Stomach (tissue), 9 donors: ENCODE results near the gene MAPK8IP3. TPM values are rescaled to one million over a fixed set of nuclear protein-coding genes. Genes with fewer than 3 reads are reported as not detected.

Experiments used
- DNase-seq, 2 donors: peaks; one replicate each; pipeline versions ENCODE4 v3.0.0 to v3.0.0-alpha.2; 2013 to 2019
- H3K27ac ChIP-seq, 5 donors: fragments of 200-600 bp in 4 of 5; sonication (generic) in 4 of 5; one replicate each; pipeline ENCODE4 v1.5.1; 2013 to 2019; ENCODE audit warnings: mild to moderate bottlenecking in 1 of 5, moderate library complexity in 1 of 5
- H3K27me3 ChIP-seq, 3 donors: fragments of 200-600 bp; sonication (generic); one replicate each; pipeline ENCODE4 v1.5.1; 2017 to 2019; ENCODE audit warnings: mixed run types in 1 of 3
- H3K36me3 ChIP-seq, 4 donors: fragments of 200-600 bp; sonication (generic); 1 replicate in 3 of 4; 2 replicates in 1 of 4; pipeline ENCODE4 v1.5.1; 2016 to 2019
- H3K4me1 ChIP-seq, 4 donors: fragments of 200-600 bp; sonication (generic); one replicate each; pipeline ENCODE4 v1.5.1; 2016 to 2019
- H3K4me3 ChIP-seq, 4 donors: fragments of 200-600 bp; sonication (generic) in 3 of 4; one replicate each; pipeline ENCODE4 v1.5.1; 2016 to 2019; ENCODE audit warnings: mild to moderate bottlenecking in 1 of 4
- H3K9me3 ChIP-seq, 4 donors: fragments of 200-600 bp; sonication (generic); one replicate each; pipeline ENCODE4 v1.5.1; 2016 to 2019
- CTCF ChIP-seq, 7 experiments: fragments of 450-650 bp in 4 of 7; fragments of 200-600 bp in 3 of 7; sonication (generic) in 3 of 7; IDR thresholded peaks; one replicate each; pipeline ENCODE4 v1.5.1; 2016 to 2019; ENCODE audit warnings: antibody characterized with exemption in 7 of 7, control low read depth in 2 of 7, mild to moderate bottlenecking in 1 of 7
- EP300 ChIP-seq: sonication (generic); formaldehyde crosslinking; IDR thresholded peaks from one replicate; pipeline ENCODE4 v1.6.1; 2017; ENCODE audit warnings: antibody characterized with exemption
- POLR2A ChIP-seq, 4 donors: fragments of 450-650 bp; IDR thresholded peaks; one replicate each; pipeline ENCODE4 v1.6.1; 2016; ENCODE audit warnings: antibody characterized with exemption in 4 of 4, control low read depth in 2 of 4, mild to moderate bottlenecking in 1 of 4, moderate library complexity in 1 of 4
- POLR2AphosphoS5 ChIP-seq, 3 donors: sonication (generic); formaldehyde crosslinking; IDR thresholded peaks; one replicate each; pipeline ENCODE4 v1.6.1; 2016; ENCODE audit warnings: antibody characterized with exemption in 3 of 3
- WGBS, 5 donors: extraction: QIAGEN DNeasy Blood & Tissue Kit in 3 of 5; methylation state at CpG; one replicate each; pipeline versions ENCODE4 v1.1.5 to v1.1.7; 2013 to 2018; 5-methylcytosine and 5-hydroxymethylcytosine counted together
- intact Hi-C: fragments of 100-400 bp; cut with DNase I; formaldehyde crosslinking; loops from one replicate; pipeline ENCODE4 v1.15.1; 2023; ENCODE audit warnings: low total_unique reads
- polyA plus RNA-seq, 3 donors: library from polyadenylated mRNA; stranded (reverse); fragments of 200-250 nt; gene quantifications; one replicate each; pipeline ENCODE4 v1.2.3, GENCODE V29; 2013
- total RNA-seq, 5 donors: library from RNA; depleted of rRNA; stranded (reverse); fragments of >200 nt; gene quantifications; one replicate each; pipeline versions ENCODE4 v1.1.0 to v1.2.3, GENCODE V29; 2014 to 2016
- donor health status: healthy with polysubstance abuse.
- donor health status: Bipolar disorder and iron deficiency.
- donor health status: healthy.

The MAPK8IP3 gene
- total and polyA plus RNA-seq, 8 donors, result 10.1 to 320 (median 56.3) TPM

GRCh38 chr16:1768767-1769401, 62.9 kb downstream of the MAPK8IP3 start:
- H3K27ac ChIP-seq, result peak overlapping the region in 3 of 5 donors; percentile 94 to 97 (median 95)

GRCh38 chr16:1769402-1770300, 63.7 kb downstream of the MAPK8IP3 start:
- Histone ChIP-seq H3K27me3 (no peaks in the 10 kb centered on the region), H3K4me3 (peak overlapping the region; percentile 75 to 98 (median 94)), H3K27ac (peak overlapping the region in 4 of 5 donors; percentile 92 to 97 (median 94)), H3K4me1 (peaks cover 34 to 52% (median 46%) of the 10 kb centered on the region in 4 donors), H3K9me3 (no peaks in the 10 kb centered on the region), H3K36me3 (peaks cover 42 to 54% (median 51%) of the 10 kb centered on the region in 4 donors)
- TF ChIP-seq POLR2A (IDR thresholded peaks at IDR 0.05) (no peak), POLR2AphosphoS5 (IDR thresholded peaks at IDR 0.05) (no peak), EP300 (no peak), CTCF (IDR thresholded peaks at IDR 0.05) (no peak)
- DNase-seq, result no peak
- intact Hi-C loops, result no loop called here
- WGBS, 5 donors, result 73 to 80% (median 75%) methylated on average over 23 to 27 of the region's 27 CpGs

More at GRCh38 chr16:1768767-1769401, 62.9 kb downstream of the MAPK8IP3 start:
- 77 to 84% (median 82%) methylated on average over 7 to 26 of the region's 26 CpGs for WGBS, 5 donors
- no peaks in the 10 kb centered on the region for H3K9me3 ChIP-seq
- peaks cover 48 to 62% (median 59%) of the 10 kb centered on the region in 4 donors for H3K36me3 ChIP-seq
- no peaks in the 10 kb centered on the region for H3K27me3 ChIP-seq
- no peak for DNase-seq
- TF ChIP-seq POLR2AphosphoS5 (IDR thresholded peaks at IDR 0.05) (no peak), POLR2A (IDR thresholded peaks at IDR 0.05) (no peak), CTCF (IDR thresholded peaks at IDR 0.05) (no peak), EP300 (no peak)
- intact Hi-C loops, result no loop called here
- peaks cover 26 to 48% (median 39%) of the 10 kb centered on the region in 4 donors for H3K4me1 ChIP-seq
- no peak overlapping the region for H3K4me3 ChIP-seq

GRCh38 chr16:1770328-1771187, 64.6 kb downstream of the MAPK8IP3 start:
- intact Hi-C loops, result no loop called here
- Histone ChIP-seq H3K9me3 (no peaks in the 10 kb centered on the region), H3K4me1 (peaks cover 35 to 60% (median 52%) of the 10 kb centered on the region in 4 donors), H3K36me3 (peaks cover 35 to 53% (median 50%) of the 10 kb centered on the region in 4 donors), H3K27ac (peak overlapping the region; percentile 79 to 97 (median 94)), H3K27me3 (no peaks in the 10 kb centered on the region), H3K4me3 (peak overlapping the region; percentile 75 to 98 (median 94))
- WGBS, 5 donors, result 2 to 9% (median 7%) methylated on average over 38 to 81 of the region's 81 CpGs
- TF ChIP-seq POLR2AphosphoS5 (IDR thresholded peaks at IDR 0.05), result peak in 1 of 3 donors; percentile 51
- no peak for TF ChIP-seq CTCF (IDR thresholded peaks at IDR 0.05)
- peak; percentile 71 to 76 for DNase-seq
